Measurements from ENCODE around the gene CCDC47.
"Not testable (repeated sequence)": the region's sequence is repeated elsewhere in the genome, so short reads cannot be mapped to it uniquely, and the experiment has no call there.

Gene CCDC47

DNA sequence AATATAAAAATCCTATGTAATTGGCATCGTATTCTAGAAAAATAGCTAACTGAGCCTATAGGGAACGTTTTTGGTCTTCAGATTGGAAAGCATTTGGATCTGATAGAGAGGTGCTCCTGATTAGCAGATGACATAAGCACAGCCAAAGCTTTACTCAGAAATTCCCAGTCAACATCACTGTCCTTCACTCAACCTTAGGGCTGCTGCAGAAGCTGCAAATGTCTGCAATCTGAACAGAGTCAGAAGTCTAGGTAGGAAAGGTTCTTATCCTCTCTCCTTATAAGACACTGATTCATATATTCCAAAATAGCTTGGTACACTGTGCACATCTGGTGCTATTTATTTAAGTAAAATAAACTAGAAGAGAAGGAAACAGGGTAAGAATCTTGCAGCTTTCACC, 51.0 kb downstream of the CCDC47 start:
- DNase-seq (ENCODE audit: low read depth, low spot score) = no peak

DNA sequence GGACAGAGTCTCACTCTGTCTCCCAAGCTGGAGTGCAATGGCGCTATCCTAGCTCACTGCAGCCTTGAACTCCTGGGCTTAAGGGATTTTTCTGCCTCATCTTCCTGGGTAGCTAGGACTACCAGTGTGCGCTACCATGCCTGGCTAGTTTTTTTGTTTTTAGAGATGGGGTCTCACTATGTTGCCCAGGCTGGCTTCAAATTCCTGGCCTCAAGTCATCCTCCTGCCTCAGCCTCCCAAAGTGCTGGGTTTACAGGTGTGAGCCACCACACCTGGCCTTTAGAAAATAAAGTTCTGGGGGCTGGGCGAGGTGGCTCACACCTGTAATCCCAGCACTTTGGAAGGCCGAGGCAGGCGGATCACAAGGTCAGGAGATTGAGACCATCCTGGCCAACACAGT, 53.2 kb downstream of the CCDC47 start:
- DNase-seq (ENCODE audit: low read depth, low spot score) = not testable (repeated sequence)

DNA sequence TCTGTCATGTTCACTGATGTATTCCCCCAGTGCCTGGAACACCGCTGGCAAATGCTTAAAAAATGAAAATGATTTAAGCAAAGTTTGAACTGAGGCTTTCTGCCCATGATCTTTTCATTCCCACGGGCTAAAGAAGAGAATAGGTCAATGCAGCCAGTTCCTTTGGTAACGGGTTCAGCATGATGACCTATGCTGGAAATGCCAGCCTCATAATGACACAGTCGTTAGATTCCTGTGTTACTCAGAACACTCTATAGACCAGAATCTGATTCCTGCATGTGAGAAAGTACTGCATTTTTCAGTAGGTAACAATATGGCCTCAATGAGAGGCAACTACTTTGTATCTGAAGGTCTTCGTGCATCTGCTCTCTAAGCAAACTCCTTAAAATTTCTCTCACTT, 54.4 kb downstream of the CCDC47 start:
- no peak for DNase-seq (ENCODE audit: low read depth, low spot score)

DNA sequence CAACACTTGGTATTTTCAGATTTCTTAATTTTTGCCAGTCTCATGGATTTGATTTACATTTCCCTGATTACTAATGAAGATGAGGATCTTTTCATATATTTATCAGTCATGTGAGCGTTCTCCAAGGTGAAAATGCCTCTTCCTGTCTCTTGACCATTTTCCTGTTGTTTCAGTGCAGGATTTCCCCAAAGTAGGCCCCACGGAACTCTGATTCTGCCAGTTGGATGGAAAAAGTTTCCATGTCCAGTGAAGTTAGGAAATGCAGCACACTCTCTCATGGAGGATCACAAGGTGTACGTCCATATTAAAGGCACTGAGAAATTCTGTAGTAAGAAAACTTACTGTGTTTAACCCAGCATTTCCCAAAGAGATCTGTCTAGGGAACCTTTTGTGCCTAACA, 57.0 kb downstream of the CCDC47 start:
- DNase-seq (ENCODE audit: low read depth, low spot score) = no peak

DNA sequence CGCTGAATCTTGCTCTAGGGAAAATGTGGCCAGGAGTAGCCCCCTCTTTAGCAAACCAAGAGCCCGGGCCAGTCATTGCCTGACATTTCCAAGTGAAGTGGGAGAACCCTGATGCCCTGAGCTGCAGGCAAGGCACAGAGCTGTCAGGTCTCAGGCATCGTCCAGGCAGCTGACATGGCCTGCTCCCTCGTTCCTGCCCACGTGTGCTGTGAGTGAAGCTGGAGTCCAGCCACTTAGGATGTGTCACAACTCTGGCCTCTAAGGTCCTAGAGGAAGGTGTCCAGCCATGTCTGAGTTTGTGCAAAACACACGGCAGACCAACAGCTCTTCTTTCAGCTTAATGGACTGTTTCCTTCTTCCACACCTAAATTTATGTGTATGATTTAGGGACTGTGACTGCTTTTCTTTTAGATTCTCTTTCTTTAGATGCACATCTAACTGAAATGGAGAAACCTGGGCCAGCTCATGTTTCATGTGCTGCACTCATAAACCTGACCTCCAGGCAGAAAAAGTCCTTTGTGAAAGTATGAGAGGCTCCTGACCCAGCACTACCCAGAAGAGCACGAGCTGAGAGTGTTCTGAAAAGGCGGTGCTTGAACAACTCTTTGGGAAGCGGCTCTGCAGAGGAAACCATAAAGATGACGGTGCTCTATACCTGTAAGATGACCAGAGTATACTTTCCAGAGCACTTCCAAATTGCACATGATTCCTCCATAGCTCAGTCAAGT, 58.7 kb downstream of the CCDC47 start:
- no peak for DNase-seq (ENCODE audit: low read depth, low spot score)

DNA sequence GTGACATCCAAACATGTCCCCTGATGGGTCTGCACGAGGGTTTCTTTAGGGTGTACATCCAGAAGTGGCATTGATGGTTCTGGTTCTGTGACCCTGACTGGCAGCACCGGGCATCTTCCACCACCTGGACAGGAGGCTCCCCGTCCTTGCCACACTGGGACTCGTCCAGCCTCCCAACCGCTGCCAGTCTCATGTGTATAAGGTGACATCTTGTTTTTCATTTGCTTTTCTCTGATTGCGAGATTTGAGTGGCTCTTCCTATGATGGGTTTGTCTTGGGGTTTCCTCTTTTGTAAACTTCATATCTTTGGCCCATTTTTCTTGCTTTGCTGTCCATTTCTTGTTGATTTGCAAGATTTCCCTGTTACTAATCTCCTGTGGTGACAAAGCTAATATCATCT, 64.3 kb downstream of the CCDC47 start:
- DNase-seq (ENCODE audit: low read depth, low spot score) = no peak

DNA sequence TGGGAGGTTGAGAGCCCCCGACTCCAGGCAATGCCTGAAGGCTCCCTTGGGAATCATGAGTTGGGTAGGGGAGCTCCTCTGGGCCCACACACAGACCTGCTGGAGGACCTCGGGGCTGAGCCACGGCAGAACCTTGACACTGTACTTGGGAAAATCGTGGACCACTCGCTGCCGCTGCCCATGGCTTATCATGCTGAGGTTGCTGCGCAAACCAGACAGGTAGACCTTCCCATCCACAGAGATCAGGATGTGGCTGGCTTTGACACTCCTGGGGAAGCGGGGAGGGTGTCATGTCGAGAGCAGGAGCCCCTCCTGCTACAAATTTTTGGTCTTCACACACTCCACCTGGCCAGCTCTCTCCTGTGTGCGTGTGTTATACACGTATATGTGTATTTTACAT, 66.2 kb downstream of the CCDC47 start:
- no peak for DNase-seq (ENCODE audit: low read depth, low spot score)

DNA sequence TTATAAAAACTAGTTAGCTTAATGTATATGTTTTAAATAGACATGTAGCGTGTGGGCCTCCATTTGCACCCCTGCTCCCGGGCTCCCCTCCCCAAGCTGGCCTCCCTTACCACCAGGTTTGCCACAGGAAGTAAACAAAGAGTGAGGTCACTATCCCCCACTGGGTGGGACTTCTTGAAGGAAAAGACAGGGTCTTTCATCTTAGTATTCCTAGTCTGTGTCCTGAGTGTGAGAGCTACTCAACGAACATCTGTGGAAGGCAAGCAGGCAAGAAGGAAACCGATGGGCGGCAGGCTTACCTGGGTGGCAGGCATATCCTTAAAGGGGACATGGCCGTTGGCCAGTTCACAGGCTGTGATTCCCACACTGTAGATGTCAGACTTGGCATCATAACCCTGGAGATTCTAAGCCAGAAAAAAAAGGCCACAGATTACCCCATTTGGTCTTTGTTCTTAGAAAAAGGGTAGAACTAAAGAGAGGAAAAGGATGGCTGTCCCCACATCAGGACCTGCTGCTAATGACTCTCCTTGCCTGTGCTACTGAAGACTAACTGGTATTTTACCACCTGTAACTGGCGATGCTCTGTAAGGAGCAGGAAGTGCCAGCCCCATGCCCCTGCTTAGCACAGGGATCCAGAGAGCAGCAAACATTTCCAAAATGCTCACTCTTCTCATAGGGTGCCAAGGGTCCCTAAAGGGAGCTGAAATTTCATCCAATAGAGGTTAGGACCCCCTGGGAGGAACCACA, 66.9 kb downstream of the CCDC47 start:
- DNase-seq (ENCODE audit: low read depth, low spot score) = no peak

DNA sequence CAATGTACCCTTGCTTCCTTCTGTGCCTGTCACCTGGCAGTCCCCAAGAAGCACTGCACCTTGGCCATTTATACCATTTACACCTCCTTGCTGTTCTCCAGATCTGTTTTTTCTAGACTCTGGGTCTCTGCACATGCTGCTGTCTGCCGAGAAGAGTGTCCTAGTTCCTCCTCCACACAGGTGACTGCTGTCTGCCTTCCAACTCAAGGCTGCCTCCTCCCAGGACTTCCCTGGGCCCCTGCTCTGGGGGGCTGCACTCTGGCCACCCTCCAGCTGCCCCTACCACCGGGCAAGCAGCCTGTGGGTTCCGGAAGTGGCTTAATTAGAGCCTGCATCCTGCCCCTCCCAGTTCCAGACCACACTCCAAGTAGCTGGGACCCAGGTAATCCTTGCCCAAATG, 67.7 kb downstream of the CCDC47 start:
- DNase-seq (ENCODE audit: low read depth, low spot score) = no peak

DNA sequence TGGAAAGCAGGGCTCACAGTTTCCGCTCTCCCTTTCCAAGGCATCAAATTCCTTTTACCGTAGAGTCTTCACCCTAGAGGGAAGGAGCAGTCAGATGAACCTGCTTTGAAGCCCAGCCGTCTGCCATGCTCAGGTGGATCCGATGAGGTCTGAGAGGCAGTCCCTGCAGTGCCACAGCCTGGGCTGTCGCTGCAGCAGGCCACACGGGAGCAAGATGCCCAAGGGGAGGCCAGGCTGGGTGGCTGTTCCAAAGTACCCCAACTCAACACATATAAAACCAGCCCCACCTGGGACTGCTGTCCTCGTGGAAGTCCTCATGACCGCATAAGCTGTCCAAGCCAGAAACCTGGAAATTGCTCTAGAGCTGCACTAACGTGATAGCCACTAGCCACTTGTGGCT, 68.6 kb downstream of the CCDC47 start:
- no peak for DNase-seq (ENCODE audit: low read depth, low spot score)

DNA sequence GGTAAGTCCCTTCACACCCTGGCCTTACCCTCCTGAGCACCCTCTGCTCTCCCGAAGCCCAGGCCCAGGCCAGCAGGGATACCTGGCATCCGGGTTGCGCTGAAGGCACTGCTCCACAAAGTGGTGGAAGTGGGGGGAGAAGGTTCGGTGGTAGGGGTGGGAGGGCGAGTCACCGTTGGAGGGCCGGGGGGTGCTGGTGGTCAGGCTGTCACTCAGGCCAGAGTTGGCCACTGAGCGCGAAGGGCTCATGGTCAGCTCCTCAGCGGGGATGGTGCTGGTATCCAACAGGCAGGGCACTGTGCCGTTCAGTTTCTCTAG, 69.2 kb downstream of the CCDC47 start:
- no peak for DNase-seq (ENCODE audit: low read depth, low spot score)

DNA sequence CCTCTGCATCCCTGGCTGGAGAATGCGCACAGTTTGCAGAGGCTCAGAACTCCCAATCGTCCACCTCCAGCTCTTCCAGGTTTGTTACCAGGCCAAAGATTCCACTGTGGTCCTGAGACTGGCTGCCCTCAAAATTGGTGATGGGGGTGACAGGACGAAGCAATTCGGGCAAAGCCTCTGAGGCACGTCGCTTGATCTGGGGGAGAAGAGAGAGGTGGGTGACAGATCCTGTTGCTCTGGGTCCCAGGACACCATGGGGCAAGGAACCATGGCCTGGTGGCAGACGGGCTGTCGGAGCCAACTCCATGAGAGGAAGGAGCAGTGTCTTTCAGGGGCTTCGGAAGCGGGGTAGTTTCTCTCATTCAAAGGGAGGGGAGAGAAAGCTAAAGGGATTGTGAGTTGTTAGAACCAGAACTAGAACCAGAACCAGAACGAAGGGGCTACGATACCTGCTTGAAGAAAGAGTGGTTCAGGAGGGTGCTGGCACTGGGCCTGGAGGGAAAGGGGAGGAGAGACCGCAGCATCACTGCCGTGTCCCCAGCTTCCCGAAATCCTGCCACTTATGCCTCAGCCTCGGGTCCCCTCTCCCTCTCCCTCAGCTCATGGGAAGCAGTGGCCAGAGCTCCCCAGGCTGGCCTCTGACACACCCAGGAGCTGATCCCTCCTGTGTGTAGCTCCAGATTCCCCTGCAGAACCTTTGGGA, 69.7 kb downstream of the CCDC47 start:
- DNase-seq (ENCODE audit: low read depth, low spot score) = no peak

DNA sequence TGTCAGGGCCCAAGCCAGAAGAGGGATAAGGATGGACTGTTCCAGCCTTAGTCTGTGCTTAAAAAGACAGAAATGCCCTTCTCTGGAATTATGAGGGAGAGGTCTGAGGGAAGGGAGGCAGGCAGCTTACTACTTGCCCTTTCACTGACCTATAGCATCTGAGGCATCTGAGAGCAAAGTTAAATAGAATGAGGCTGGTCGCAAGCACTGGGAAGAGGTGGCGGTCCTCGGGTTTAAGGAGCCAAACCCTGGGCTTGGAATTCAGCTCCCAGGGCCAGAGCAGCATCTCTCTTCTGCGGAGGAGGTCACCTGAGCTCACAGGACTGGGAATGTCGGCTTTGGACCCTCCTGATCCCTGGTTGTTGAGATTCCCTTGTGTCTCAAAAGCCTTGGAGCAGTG, 70.4 kb downstream of the CCDC47 start:
- no peak for DNase-seq (ENCODE audit: low read depth, low spot score)

DNA sequence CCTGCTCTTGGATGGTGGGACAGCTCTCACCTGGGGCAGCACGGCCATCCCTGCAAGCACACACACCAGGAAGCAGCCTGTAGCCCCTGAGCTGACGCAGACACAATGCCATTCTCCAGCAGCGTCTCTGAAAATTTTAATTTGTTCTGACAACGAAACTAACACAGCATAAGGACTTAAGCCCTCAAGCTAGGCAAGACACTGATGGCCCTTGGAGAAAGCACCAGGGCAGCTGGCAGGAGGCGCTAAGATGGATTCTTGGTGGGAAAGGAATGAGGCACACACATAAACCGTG, 70.7 kb downstream of the CCDC47 start:
- no peak for DNase-seq (ENCODE audit: low read depth, low spot score)

DNA sequence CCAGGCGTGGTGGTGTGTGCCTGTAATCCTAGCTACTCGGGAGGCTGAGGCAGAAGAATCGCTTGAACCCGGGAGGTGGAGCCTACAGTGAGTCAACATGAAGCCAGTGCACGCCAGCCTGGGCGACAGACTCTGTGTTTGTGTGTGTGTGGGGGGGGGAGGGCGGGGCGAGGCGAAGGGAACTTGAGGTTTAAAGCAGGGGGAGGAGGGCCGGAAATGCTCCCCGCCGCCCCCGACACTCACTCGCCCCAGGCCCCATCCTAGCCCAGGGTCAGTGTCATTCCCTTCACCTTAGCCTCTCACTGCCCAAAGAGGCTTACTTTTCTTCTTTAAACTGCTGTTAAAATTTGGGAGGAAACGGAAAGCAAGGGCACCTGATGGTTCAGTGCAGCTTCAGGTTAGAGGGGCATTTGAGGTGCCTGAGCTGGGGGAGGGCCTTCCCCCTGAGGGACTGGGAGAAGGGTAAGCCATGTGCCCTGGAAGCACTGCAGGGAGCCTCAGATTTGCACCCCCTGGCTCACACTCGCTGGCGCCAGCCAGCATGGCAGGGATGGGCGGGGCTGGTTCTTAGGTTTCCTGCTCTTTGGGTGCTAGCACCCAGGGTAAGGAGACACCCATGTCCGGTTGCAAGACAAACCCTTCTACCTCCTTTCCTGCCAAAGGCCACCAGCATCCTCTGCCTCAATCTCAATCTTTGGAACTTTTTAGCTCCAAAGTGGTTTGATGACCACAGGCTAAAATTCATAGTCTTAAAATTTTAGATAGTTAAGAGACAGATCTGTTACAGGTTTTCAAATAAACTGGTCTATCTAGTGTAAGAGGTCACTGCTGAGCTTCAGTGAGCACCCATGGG, 71.3 kb downstream of the CCDC47 start:
- no peak for DNase-seq (ENCODE audit: low read depth, low spot score)

DNA sequence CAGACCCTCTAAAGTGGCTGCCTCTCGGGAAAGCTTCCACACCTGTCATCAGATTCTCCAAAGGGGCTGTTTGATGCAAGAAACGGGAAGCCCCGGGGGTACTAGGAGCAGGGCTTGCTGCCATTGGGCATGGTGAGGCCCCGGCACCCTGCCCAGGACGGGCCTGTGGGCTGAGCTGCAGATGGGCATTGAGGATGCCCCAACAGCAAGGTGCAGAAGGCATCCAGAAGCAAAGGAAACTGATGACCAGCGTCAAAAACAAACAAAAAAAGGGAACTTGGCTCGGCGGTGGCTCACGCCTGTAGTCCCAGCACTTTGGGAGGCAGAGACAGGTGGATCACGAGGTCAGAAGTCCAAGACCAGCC, 72.0 kb downstream of the CCDC47 start:
- no peak for DNase-seq (ENCODE audit: low read depth, low spot score)

DNA sequence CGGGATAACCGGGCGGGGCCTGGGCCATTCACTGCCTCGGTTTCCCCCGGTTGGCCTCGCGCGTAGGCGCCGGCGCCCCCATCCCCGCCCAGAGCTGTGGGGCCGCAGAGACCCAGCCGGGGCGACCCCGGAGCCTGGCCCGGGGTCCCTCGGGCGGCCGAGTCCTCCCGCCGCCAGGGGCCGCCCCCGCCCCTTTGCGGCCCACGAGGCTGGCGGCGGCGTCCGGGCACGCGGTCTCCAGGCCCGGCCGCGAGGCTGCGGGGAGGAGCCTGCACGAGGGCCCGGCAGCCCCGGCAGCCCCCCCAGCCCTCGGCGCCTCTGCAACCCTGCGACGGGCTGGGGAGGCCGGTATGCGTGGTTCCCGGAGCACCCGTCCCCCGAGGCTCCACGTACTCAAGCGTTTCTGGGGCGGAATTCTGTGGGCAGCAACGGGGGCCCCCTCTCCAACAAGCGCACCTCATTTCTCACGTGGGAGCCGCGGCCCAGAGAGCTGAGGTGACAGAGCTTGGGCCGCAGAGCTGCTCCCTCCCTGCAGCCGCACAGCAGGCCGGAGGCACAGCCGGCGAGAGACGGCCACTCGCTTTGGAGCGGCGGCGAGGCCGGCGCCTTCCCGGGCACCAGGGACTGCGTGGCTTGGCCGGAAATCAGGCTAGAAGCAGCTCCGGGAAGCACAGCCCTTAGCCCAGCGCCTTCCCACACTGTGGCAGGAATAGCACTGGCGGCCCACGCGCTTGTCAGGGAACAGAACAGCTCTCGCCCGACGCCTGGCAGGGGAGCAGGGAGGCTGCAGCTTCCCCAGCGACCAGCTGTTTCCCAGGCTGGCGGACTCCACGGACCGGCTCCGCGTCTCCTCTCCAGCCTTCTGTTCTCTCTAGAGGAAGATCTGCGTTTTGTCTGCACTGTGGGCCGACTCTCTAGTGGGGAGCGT, 72.6 kb downstream of the CCDC47 start:
- no peak for DNase-seq (ENCODE audit: low read depth, low spot score)

DNA sequence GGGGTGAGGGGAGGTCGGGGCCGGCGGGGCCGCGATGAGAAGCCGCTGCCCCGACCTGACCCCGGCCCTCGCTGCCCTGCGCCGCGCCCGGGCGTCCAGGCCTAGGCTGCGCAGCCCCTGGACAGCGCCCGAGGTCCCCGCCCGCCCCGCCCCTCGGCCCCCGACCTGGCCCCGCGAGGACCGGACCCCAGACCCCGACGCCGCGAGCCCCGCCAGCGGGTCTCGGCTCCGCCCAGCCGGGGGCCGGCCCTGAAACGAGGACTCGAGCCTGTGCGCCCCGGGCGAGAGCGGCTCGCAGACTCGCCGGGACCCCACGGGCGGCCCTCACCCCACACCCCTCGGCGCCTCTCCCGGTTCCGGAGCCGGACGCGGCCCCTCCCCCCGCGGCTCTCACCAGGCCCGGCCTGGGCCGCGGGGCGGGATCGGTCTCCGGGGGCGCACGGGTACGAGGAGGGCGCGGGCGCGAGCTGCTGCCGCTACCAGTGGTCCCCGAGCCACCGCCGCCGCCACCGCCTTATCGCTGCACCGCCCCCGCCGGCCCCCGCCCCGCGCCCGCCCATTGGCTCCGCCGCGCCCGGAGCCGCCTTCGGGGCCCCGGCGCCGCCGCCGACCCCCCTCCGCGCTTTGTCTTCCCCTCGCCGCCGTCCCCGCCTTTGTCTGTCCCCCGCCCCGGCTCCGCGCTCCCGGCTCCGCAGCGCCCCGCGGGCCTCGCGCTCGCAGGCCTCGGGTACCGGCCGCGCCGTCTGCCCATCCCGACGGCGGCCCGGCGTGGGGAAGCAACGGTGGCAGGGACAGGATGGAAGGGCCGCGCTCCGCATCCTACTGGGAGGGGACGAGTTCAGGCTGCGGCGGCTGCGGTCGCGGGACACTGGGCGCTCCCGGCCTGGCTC, 73.5 kb downstream of the CCDC47 start, which contains the start of gene LIMD2:
TSS of gene LIMD2 (minus strand) at position 488 of the 890 bp plus-strand sequence. CDS start 827 bp downstream, outside the sequence.
- DNase-seq (ENCODE audit: low read depth, low spot score) = peak; percentile 62

DNA sequence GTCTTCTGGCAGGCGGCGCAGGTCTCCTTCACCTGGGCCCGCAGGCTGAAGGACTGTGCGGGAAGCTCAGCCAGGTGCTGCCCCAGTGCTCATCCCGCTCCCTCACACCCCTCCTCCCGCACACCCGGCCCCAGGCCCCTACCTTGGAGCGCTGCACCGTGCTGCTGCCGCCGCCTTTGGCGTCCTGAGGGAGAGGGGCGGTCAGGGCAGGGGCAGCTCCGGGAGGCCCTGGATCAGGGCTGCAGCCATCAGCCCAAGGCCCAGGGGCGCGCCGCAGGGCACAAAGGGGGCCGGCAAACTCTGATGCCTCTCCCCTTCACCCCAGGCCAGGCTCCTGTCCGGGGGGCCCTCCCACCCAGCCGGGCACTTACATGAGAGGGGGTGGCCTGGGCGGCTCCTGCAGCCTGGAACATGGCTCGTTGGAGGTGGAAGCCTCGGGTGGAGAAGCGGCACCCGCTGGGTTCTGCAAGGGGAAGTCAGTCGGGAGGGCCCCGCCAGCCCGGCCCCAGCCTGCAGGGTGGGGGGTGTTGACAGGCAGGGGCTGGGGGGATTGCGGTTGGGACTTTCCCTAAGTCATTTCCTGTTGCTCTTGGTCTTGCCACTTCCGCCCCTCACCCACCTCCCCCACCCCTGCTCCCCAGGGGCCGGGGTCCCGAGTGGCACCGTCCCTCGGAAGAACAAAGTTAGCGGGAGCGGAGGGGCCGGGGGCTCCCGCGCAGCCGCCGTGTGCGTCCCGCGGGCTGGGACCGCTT, 74.3 kb downstream of the CCDC47 start:
- DNase-seq (ENCODE audit: low read depth, low spot score) = peak; percentile 63

All from activated CD4-positive, CD25-positive, alpha-beta regulatory T cell treated with anti-CD3 and anti-CD28 coated beads, Interleukin-2, amount 50 U/mL, for 16 hours (primary cell).